Stomach (tissue), 9 donors: ENCODE data around the gene ETV7. TPM values are rescaled to one million over a fixed set of nuclear protein-coding genes. Genes with fewer than 3 reads are reported as not detected.
"Not testable (repeated sequence)": the region's sequence is repeated elsewhere in the genome, so short reads cannot be mapped to it uniquely, and the experiment has no call there.

Experiments used
- DNase-seq, 2 donors: peaks; one replicate each; pipeline versions ENCODE4 v3.0.0 to v3.0.0-alpha.2; 2013 to 2019
- H3K27ac ChIP-seq, 5 donors: fragments of 200-600 bp in 4 of 5; sonication (generic) in 4 of 5; one replicate each; pipeline ENCODE4 v1.5.1; 2013 to 2019; ENCODE audit warnings: mild to moderate bottlenecking in 1 of 5, moderate library complexity in 1 of 5
- H3K27me3 ChIP-seq, 3 donors: fragments of 200-600 bp; sonication (generic); one replicate each; pipeline ENCODE4 v1.5.1; 2017 to 2019; ENCODE audit warnings: mixed run types in 1 of 3
- H3K36me3 ChIP-seq, 4 donors: fragments of 200-600 bp; sonication (generic); 1 replicate in 3 of 4; 2 replicates in 1 of 4; pipeline ENCODE4 v1.5.1; 2016 to 2019
- H3K4me1 ChIP-seq, 4 donors: fragments of 200-600 bp; sonication (generic); one replicate each; pipeline ENCODE4 v1.5.1; 2016 to 2019
- H3K4me3 ChIP-seq, 4 donors: fragments of 200-600 bp; sonication (generic) in 3 of 4; one replicate each; pipeline ENCODE4 v1.5.1; 2016 to 2019; ENCODE audit warnings: mild to moderate bottlenecking in 1 of 4
- H3K9me3 ChIP-seq, 4 donors: fragments of 200-600 bp; sonication (generic); one replicate each; pipeline ENCODE4 v1.5.1; 2016 to 2019
- CTCF ChIP-seq, 7 experiments: fragments of 450-650 bp in 4 of 7; fragments of 200-600 bp in 3 of 7; sonication (generic) in 3 of 7; IDR thresholded peaks; one replicate each; pipeline ENCODE4 v1.5.1; 2016 to 2019; ENCODE audit warnings: antibody characterized with exemption in 7 of 7, control low read depth in 2 of 7, mild to moderate bottlenecking in 1 of 7
- EP300 ChIP-seq: sonication (generic); formaldehyde crosslinking; IDR thresholded peaks from one replicate; pipeline ENCODE4 v1.6.1; 2017; ENCODE audit warnings: antibody characterized with exemption
- POLR2A ChIP-seq, 4 donors: fragments of 450-650 bp; IDR thresholded peaks; one replicate each; pipeline ENCODE4 v1.6.1; 2016; ENCODE audit warnings: antibody characterized with exemption in 4 of 4, control low read depth in 2 of 4, mild to moderate bottlenecking in 1 of 4, moderate library complexity in 1 of 4
- POLR2AphosphoS5 ChIP-seq, 3 donors: sonication (generic); formaldehyde crosslinking; IDR thresholded peaks; one replicate each; pipeline ENCODE4 v1.6.1; 2016; ENCODE audit warnings: antibody characterized with exemption in 3 of 3
- WGBS, 5 donors: extraction: QIAGEN DNeasy Blood & Tissue Kit in 3 of 5; methylation state at CpG; one replicate each; pipeline versions ENCODE4 v1.1.5 to v1.1.7; 2013 to 2018; 5-methylcytosine and 5-hydroxymethylcytosine counted together
- intact Hi-C: fragments of 100-400 bp; cut with DNase I; formaldehyde crosslinking; loops from one replicate; pipeline ENCODE4 v1.15.1; 2023; ENCODE audit warnings: low total_unique reads
- polyA plus RNA-seq, 3 donors: library from polyadenylated mRNA; stranded (reverse); fragments of 200-250 nt; gene quantifications; one replicate each; pipeline ENCODE4 v1.2.3, GENCODE V29; 2013
- total RNA-seq, 5 donors: library from RNA; depleted of rRNA; stranded (reverse); fragments of >200 nt; gene quantifications; one replicate each; pipeline versions ENCODE4 v1.1.0 to v1.2.3, GENCODE V29; 2014 to 2016
- donor health status: healthy with polysubstance abuse.
- donor health status: Bipolar disorder and iron deficiency.
- donor health status: healthy.

Gene ETV7
- total and polyA plus RNA-seq, 8 donors, result 0.37 to 20.4 (median 4.8) TPM; not detected in 1

GRCh38 chr6:36368421-36368820, 19.0 kb downstream of the ETV7 start:
- Histone ChIP-seq H3K27ac (no peak overlapping the region), H3K27me3 (no peaks in the 10 kb centered on the region), H3K36me3 (peaks cover 0 to 31% (median 8%) of the 10 kb centered on the region in 4 donors), H3K4me3 (no peak overlapping the region), H3K9me3 (no peaks in the 10 kb centered on the region), H3K4me1 (peaks cover 0 to 14% (median 0%) of the 10 kb centered on the region in 4 donors)
- TF ChIP-seq POLR2AphosphoS5 (IDR thresholded peaks at IDR 0.05), result no peak
- TF ChIP-seq EP300, result no peak
- no peak for TF ChIP-seq POLR2A (IDR thresholded peaks at IDR 0.05)
- no peak for TF ChIP-seq CTCF (IDR thresholded peaks at IDR 0.05)
- 62 to 81% (median 70%) methylated on average over 1 of the region's 1 CpG for WGBS, 5 donors
- intact Hi-C loops, result no loop called here
- DNase-seq, result no peak

- no peaks in the 10 kb centered on the region for H3K27me3 ChIP-seq
- intact Hi-C loops, result no loop called here
- TF ChIP-seq EP300 (no peak), CTCF (IDR thresholded peaks at IDR 0.05) (no peak), POLR2AphosphoS5 (IDR thresholded peaks at IDR 0.05) (no peak), POLR2A (IDR thresholded peaks at IDR 0.05) (no peak)
These were observed 19.7 kb downstream of the ETV7 start for GRCh38 chr6:36367743-36368142.

GRCh38 chr6:36364669-36365479, 22.6 kb downstream of the ETV7 start:
- peak in 1 of 3 donors; percentile 50 for TF ChIP-seq POLR2AphosphoS5 (IDR thresholded peaks at IDR 0.05)
- TF ChIP-seq POLR2A (IDR thresholded peaks at IDR 0.05), result no peak
- intact Hi-C loops, result loop anchor here (5.0 kb wide), 1 partner anchor 63 kb away; no protein-coding TSS in a partner anchor
- Histone ChIP-seq H3K27me3 (no peaks in the 10 kb centered on the region), H3K4me3 (no peak overlapping the region), H3K36me3 (peaks cover 0 to 26% (median 5%) of the 10 kb centered on the region in 4 donors), H3K4me1 (peaks cover 0 to 24% (median 8%) of the 10 kb centered on the region in 4 donors), H3K27ac (peak overlapping the region in 3 of 5 donors; percentile 53 to 79 (median 76)), H3K9me3 (no peaks in the 10 kb centered on the region)
- 49 to 67% (median 59%) methylated on average over 17 to 18 of the region's 19 CpGs for WGBS, 5 donors
- peak; percentile 70 to 81 for DNase-seq

More at GRCh38 chr6:36367743-36368142, 19.7 kb downstream of the ETV7 start:
- WGBS, 5 donors, result 89 to 98% (median 96%) methylated on average over 3 of the region's 3 CpGs
- peaks cover 0 to 31% (median 5%) of the 10 kb centered on the region in 4 donors for H3K36me3 ChIP-seq
- no peak overlapping the region for H3K4me3 ChIP-seq
- no peak for DNase-seq
- H3K27ac ChIP-seq, result no peak overlapping the region
- no peaks in the 10 kb centered on the region for H3K9me3 ChIP-seq
- peaks cover 0 to 14% (median 0%) of the 10 kb centered on the region in 4 donors for H3K4me1 ChIP-seq

- H3K27me3 ChIP-seq, H3K4me3 ChIP-seq, H3K9me3 ChIP-seq, DNase-seq: not testable (repeated sequence)
- Histone ChIP-seq H3K36me3 (peaks cover 0 to 18% (median 5%) of the 10 kb centered on the region in 4 donors), H3K27ac (peak overlapping the region in 2 of 5 donors; percentile 76 to 79), H3K4me1 (peaks cover under 1 to 29% (median 8%) of the 10 kb centered on the region in 4 donors)
- intact Hi-C loops, result loop anchor here (5.0 kb wide), 1 partner anchor 62 kb away; no protein-coding TSS in a partner anchor
- 97 to 99% (median 97%) methylated on average over 23 to 33 of the region's 34 CpGs for WGBS, 5 donors
These were observed 23.3 kb downstream of the ETV7 start for GRCh38 chr6:36364061-36364635.

GRCh38 chr6:36363371-36363752, 24.1 kb downstream of the ETV7 start:
- not testable (repeated sequence) for H3K27ac ChIP-seq, H3K9me3 ChIP-seq, H3K4me3 ChIP-seq, H3K27me3 ChIP-seq, DNase-seq
- Histone ChIP-seq H3K4me1 (peaks cover 8 to 37% (median 15%) of the 10 kb centered on the region in 4 donors), H3K36me3 (peaks cover 0 to 14% (median 3%) of the 10 kb centered on the region in 4 donors)
- intact Hi-C loops, result loop anchor here (5.0 kb wide), 1 partner anchor 61 kb away; no protein-coding TSS in a partner anchor
- WGBS, 5 donors, result 80 to 86% (median 82%) methylated on average over 12 to 13 of the region's 13 CpGs
